OCI-LY3 (cell line): ENCODE results near the gene TMED1.
"Not testable (repeated sequence)": the region's sequence is repeated elsewhere in the genome, so short reads cannot be mapped to it uniquely, and the experiment has no call there.

Source experiments
- H2AFZ ChIP-seq: fragments of 200-600, 300-600 bp; shearing (Covaris generic); 2 replicates; pipeline ENCODE4 v1.6.0; 2014; ENCODE audit warnings: antibody characterized with exemption, low read depth, low read length
- H3K27ac ChIP-seq: fragments of 200-600, 300-600 bp; sonication (generic); 2 replicates; pipeline ENCODE4 v1.5.1; 2014; ENCODE audit warnings: mild to moderate bottlenecking, low read length, moderate library complexity, mixed read lengths
- H3K27me3 ChIP-seq: fragments of 200-600, 300-600 bp; sonication (generic); 2 replicates; pipeline ENCODE4 v1.6.1; 2014; ENCODE audit warnings: low read depth, low read length, mixed read lengths
- H3K36me3 ChIP-seq: fragments of 200-600, 300-600 bp; sonication (generic); replicated peaks from 2 replicates; pipeline ENCODE3; 2014; ENCODE audit warnings: low read depth, low read length, mixed read lengths
- H3K4me1 ChIP-seq: fragments of 300-600, 200-600 bp; sonication (generic); 2 replicates; pipeline ENCODE4 v1.6.1; 2014; ENCODE audit warnings: low read length, mixed read lengths
- H3K4me2 ChIP-seq: fragments of 200-600, 300-600 bp; sonication (generic); 2 replicates; pipeline ENCODE4 v1.6.1; 2014; ENCODE audit warnings: low read length, mixed read lengths
- H3K4me3 ChIP-seq: fragments of 300-600, 200-600 bp; sonication (generic); 2 replicates; pipeline ENCODE4 v1.5.1; 2014; ENCODE audit warnings: antibody characterized with exemption, mild to moderate bottlenecking, low read length, moderate library complexity
- H3K79me2 ChIP-seq: fragments of 300-600, 200-600 bp; shearing (Covaris generic); 2 replicates; pipeline ENCODE4 v1.6.1; 2014; ENCODE audit warnings: mild to moderate bottlenecking, low read length, mixed read lengths
- H3K9ac ChIP-seq: fragments of 300-600, 200-600 bp; shearing (Covaris generic); 2 replicates; pipeline ENCODE4 v1.6.0; 2014; ENCODE audit warnings: mild to moderate bottlenecking, low read length, moderate library complexity
- H3K9me3 ChIP-seq: fragments of 200-600, 300-600 bp; shearing (Covaris generic); 2 replicates; pipeline ENCODE4 v1.6.1; 2014; ENCODE audit warnings: low read length, mixed read lengths; ENCODE audit not compliant: insufficient read depth
- H4K20me1 ChIP-seq: fragments of 200-600, 300-600 bp; sonication (generic); 2 replicates; pipeline ENCODE4 v1.6.1; 2016; ENCODE audit warnings: low read length, mixed read lengths; ENCODE audit not compliant: insufficient read depth
- CTCF ChIP-seq: fragments of 200-600, 300-600 bp; sonication (generic); IDR thresholded peaks from 2 replicates; pipeline ENCODE4 v1.5.1; 2014; ENCODE audit warnings: antibody characterized with exemption, low read length, low read depth
- EZH2phosphoT487 ChIP-seq: fragments of 200-600 bp; shearing (Covaris generic); IDR thresholded peaks from 2 replicates; pipeline ENCODE4 v1.6.1; 2018; ENCODE audit warnings: antibody characterized with exemption, mixed run types, low read depth

Gene TMED1

DNA sequence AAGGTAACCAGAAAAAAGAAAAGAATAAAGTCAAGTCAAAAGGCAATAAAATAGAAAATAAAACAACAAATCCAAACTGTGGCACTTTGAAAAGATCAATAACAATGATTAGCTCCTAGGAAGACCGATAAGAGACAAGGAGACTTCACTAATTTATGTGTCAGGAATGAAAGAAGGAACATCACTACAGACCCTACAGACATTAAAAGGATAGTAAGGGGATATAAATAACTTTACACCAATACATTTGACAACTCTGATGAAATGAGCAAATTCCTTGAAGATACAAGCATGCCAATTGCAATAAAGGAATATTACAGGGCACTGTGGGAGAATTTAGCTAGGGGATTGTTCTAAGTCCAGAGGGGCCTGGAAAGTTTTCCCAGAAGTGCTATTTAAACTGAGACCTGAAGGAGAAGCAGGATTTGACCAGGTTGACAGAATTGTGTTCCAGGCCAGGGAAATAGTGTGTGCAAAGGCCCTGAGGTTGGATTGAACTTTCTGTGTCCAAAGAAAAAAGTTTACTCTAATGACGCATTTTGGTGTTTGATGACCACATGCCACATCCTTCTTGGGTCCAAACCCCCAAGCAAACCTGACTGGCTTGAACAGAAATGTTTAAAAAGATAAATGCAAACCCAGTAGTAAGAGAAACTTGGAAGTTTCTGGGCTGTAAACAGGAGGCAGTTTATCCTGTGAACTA lies 10.6 kb upstream of the TMED1 start:
- H3K36me3 ChIP-seq, result no peaks in the 10 kb centered on the region
- H3K9ac ChIP-seq, result no peak overlapping the region
- H2AFZ ChIP-seq, result no peak overlapping the region
- no peak overlapping the region for H3K27ac ChIP-seq
- no peaks in the 10 kb centered on the region; the same call in 1 of the 2 replicates for H3K4me1 ChIP-seq
- H3K4me3 ChIP-seq, result no peak overlapping the region
- TF ChIP-seq CTCF, result no peak
- TF ChIP-seq EZH2phosphoT487, result no peak
- no peaks in the 10 kb centered on the region for H4K20me1 ChIP-seq
- H3K9me3 ChIP-seq, result no peaks in the 10 kb centered on the region
- H3K79me2 ChIP-seq, result no peaks in the 10 kb centered on the region
- peaks cover 3% of the 10 kb centered on the region; the same call in 1 of the 2 replicates for H3K27me3 ChIP-seq
- no peak overlapping the region for H3K4me2 ChIP-seq

GRCh38 chr19:10842788-10843187 lies 6.8 kb upstream of the TMED1 start:
- Histone ChIP-seq H3K27me3 (no peaks in the 10 kb centered on the region), H2AFZ (no peak overlapping the region), H3K79me2 (no peaks in the 10 kb centered on the region), H3K4me2 (no peak overlapping the region), H3K4me3 (no peak overlapping the region), H3K36me3 (no peaks in the 10 kb centered on the region), H3K4me1 (no peaks in the 10 kb centered on the region), H3K27ac (no peak overlapping the region), H3K9ac (no peak overlapping the region), H3K9me3 (no peaks in the 10 kb centered on the region), H4K20me1 (no peaks in the 10 kb centered on the region)
- TF ChIP-seq EZH2phosphoT487 (no peak), CTCF (no peak)

DNA sequence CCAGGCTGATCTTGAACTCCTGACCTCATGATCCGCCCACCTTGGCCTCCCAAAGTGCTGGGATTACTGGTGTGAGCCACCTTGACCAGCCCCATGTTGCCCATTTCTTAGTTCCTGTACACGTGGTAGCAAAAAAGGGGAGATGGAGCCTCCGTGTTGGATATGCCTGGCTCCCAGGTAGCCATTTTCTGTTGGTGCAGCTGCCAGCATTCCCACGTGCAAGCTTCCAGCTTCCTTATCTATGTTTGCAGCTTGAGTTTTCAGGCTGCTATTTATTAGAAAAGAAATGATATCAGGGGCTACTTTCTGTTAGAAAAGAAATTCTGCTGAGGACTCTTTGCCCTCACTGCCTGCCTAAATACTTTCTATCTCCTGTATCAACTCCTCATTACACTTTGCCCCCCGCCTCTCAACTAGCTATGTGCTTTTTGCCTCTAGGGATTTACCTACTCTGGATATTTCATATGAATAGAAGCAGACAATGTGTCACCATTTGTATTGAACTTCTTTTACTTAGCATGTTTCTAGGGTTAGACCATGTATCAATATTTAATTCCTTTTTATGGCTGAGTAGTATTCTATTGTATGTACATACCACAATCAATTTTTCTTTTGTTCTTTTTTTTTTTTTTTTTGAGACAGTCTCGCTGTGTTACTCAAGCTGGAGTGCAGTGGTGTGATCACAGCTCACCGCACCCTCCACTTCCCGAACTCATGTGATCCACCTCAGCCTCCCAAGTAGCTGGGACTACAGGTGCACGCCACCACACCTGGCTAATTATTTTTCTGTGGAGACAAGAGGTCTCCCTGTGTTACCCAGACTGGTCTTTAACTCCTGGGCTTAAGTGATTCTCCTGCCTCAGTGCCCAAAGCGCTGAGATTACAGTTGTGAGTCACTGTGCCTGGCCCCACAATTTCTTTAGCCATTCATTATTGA lies 3.4 kb upstream of the TMED1 start:
- Histone ChIP-seq H3K9ac (no peak overlapping the region), H3K4me3 (no peak overlapping the region), H3K27ac (no peak overlapping the region), H3K4me1 (peaks cover 8% of the 10 kb centered on the region), H4K20me1 (peaks cover 4% of the 10 kb centered on the region; the same call in 1 of the 2 replicates), H2AFZ (no peak overlapping the region), H3K9me3 (peaks cover 2% of the 10 kb centered on the region; the same call in 1 of the 2 replicates), H3K27me3 (no peaks in the 10 kb centered on the region), H3K36me3 (peaks cover 6% of the 10 kb centered on the region), H3K4me2 (no peak overlapping the region), H3K79me2 (0 out of 2 replicates have a peak, but pooled peaks cover 2% of the 10 kb centered on the region)
- TF ChIP-seq CTCF (no peak), EZH2phosphoT487 (no peak)

DNA sequence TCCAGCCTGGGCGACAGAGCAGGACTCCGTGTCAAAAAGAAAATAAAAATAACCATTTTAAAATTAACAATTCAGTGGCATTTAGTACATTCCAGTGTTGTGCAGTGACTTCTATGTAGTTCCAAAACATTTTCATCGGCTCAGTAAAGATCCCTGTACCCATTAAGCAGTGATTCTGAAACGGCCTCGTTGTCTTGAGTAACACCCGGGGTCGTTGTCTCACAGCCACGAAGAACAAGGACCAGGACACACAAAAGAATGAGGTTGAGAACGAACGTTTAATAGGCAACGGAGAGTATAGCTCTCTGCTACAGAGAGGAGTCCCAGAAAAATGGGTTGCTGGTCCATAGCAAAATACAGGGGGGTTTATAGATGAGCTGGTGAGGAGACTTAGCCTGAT lies 2.4 kb upstream of the TMED1 start:
- TF ChIP-seq EZH2phosphoT487 (no peak), CTCF (no peak)
- Histone ChIP-seq H3K27ac (no peak overlapping the region), H3K27me3 (no peaks in the 10 kb centered on the region), H3K36me3 (peaks cover 6% of the 10 kb centered on the region), H2AFZ (no peak overlapping the region), H3K4me3 (no peak overlapping the region), H3K79me2 (0 out of 2 replicates have a peak, but pooled peaks cover 2% of the 10 kb centered on the region), H3K4me2 (no peak overlapping the region), H4K20me1 (peaks cover 4% of the 10 kb centered on the region; the same call in 1 of the 2 replicates), H3K4me1 (peaks cover 8% of the 10 kb centered on the region), H3K9ac (no peak overlapping the region), H3K9me3 (peaks cover 2% of the 10 kb centered on the region; the same call in 1 of the 2 replicates)

- H4K20me1 ChIP-seq, H3K4me2 ChIP-seq, H3K9ac ChIP-seq, H3K27me3 ChIP-seq, H3K79me2 ChIP-seq, H3K4me1 ChIP-seq, H3K4me3 ChIP-seq, H3K9me3 ChIP-seq, H3K36me3 ChIP-seq, H2AFZ ChIP-seq, H3K27ac ChIP-seq: not testable (repeated sequence)
These were observed 1.6 kb upstream of the TMED1 start for GRCh38 chr19:10837649-10838048.
